HG02870 (cell line): ENCODE results near the gene USF1.

Experiments
- ATAC-seq: cut with Tn5 transposase; IDR thresholded peaks from one replicate; pipeline ENCODE4 v1.9.1; 2021; ENCODE audit warnings: mild to moderate bottlenecking, moderate library complexity; ENCODE audit not compliant: unreplicated experiment

USF1 gene, protein sequence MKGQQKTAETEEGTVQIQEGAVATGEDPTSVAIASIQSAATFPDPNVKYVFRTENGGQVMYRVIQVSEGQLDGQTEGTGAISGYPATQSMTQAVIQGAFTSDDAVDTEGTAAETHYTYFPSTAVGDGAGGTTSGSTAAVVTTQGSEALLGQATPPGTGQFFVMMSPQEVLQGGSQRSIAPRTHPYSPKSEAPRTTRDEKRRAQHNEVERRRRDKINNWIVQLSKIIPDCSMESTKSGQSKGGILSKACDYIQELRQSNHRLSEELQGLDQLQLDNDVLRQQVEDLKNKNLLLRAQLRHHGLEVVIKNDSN

DNA sequence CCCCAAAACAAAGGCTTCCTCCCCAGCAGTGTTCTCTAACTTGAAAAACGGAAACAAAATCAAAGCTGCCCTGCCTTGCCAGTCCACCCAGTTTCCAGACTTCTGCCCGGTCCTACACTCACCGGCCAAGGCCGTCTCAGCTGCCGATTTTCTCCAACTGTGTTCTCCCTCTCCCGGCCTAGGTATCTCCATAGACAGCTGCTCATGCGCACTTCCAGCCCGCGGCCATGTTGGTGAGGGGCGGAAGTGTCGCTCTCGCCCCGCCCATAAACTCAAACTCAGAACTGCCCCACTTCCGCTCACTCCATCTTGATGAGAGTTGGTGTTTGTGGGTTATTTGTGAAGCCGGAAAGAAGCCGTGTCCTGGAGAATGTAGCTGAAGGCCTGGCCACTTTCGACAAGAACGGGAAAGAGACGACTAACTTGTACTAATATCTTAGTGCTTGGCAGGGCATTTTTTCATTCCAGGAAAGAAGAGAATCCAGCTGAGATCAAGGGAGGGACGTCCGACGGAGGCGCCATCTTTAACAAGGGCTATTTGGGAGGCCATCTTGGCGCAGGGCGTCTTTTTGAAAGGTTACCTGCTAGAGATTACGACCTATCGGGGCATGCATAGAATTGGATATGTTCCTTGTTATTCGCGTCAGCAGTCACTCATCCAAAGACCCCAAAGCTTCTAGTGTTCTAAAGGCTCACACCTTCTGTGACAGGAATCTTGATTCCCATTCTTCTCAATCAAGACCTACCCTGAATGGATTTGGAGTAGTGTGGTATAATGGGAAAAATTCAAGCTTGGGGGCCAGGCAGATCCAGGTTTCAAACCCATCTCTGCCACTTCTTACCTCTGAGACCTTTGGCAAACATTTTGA, at the start of gene USF1:
TSS of gene USF1 (minus strand) at position 242 of the 869 bp plus-strand sequence. CDS start 2,702 bp downstream, outside the sequence.
- ATAC-seq: peak; percentile 49

DNA sequence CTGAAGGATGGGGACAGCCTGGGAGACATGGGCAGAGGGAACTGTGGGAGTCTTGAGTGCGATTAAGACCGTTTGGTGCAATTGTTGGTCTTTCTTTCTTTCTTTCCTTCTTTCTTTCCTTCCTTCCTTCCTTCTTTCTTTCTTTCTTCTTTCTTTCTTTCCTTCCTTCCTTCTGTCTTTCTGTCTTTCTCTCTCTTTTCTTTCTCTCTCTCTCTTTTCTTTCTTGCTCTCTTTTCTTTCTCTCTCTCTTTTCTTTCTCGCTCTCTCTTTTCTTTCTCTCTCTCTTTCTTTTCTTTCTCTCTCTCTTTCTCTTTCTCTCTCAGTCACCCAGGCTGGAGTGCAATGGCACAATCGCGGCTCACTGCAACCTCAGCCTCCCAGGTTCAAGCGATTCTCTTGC, 49.5 kb upstream of the USF1 start:
- no peak for ATAC-seq

DNA sequence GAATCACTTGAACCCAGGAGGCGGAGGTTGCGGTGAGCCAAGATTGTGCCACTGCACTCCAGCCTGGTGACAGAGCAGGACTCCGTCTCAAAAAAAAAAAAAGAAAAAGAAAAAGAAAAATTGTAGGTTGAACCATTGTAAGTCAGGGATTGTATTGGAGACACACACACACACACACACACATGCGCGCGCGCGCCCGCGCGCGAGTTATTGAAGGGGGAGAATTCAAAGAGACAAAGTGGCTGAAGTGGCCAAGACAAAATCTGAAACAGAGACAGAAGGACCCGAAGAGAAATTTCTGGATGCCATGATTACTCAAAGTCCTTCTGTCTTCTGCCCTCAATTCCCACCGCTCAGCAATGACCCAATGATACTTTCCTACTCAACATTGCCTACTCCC, 48.7 kb upstream of the USF1 start:
- ATAC-seq: no peak

DNA sequence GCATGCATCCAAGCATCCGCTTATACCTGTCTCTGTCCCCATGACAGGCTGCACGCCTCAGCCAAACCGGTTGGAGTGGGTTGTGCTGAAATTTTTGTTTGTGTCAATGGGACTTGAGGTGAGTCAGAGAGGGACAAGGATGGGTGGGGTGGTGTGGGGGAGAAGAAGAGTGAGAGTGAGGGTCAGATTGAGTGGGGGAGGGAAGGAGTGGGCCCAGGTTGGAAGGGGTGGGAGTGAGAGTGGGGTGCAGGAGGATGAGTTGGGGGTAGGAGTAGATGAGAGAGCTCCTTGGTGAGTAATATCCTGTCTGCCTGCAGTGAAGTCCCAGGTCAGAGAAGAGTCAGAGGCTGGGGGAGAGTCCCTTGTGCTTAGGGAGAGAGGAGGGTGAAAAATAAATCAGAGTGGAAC, 46.8 kb upstream of the USF1 start:
- no peak for ATAC-seq

DNA sequence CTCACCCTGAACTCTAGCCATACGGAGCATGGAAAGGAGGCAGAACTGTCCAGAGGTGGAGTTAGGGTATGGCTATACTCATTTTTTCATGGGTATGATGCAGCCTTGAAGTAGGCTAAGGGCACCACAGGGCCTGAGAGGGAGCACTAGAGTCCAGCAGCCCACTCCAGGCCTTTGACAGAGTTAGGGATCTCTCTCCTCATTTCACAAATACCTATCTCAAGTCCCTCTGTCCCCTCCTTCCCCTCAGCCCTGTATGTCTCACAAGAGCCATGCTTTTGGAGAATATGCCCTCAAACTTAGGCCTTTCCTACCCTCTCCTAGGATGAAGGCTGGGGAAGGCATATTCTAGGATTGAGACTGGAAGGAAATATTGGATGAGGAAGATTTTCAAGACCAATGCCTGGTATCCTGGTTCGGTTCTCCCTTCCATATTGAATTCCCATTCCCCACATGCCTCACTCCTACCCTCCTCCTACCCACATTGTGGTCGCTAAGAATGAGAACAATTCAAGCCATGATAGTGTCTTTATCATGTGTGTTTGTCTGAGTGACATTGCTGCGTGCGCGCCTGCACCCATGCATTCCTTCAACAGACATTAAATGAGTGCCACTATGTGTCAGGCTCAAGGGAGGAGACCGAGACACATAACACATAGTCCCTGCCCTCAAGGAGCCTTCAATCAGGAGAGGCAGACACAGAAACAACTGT, 46.2 kb upstream of the USF1 start:
- ATAC-seq: no peak

DNA sequence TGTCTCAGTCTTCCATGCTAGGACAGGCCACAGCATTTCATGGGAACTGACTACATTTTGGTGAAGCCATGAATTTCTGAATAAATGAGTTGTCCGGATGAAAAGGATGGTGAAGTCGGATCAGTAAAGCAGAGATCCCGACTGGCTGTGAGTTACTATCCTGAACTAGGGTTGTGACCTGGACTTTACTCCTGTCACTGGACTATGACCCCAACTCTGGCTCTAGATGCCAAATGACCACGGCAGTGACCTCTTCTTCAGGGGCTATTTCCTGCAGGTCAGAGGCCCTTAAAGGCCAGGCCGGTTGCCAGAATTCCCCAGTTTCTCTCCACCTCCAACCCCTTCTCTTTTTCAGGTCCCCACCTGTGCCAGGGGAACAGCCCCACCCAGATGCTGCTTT, 45.3 kb upstream of the USF1 start:
- ATAC-seq: no peak

DNA sequence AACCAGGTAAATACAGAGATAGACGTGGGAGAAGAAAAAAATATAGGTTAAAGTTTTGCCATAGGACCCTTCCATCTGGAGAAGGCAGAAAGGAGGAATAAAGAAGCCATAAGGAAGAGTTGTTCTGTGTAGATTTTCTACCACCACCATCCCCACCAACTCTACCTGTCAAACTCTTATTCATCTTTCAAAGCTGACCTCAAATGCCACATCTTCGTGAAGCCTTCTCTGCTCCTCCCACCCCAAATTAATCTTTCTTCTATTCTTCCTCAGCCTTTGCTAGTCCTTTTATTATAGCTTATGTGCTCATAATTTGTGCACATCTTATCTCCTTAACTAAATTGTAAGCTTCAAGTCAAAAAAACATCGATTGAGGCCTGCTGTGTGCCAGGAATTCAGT, 44.8 kb upstream of the USF1 start:
- no peak for ATAC-seq

DNA sequence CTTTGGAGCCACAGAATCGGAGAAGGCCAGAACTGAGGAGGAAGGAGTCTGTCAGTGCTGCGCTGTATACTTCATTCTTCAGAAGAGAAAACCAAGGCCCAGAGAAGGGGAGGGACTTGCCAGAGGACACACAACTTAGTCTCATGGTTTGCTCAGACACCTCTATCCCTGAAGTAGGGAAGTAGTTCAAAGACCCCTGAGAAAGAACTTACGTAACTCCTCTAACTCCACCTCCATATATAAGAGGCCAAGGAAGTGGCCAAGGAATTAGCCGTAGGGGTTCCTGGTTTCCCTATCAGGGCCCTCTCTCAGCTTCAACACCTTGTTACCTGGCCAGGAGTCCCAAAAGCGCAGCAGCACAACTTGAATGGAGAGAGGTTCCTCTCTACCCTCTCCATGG, 44.2 kb upstream of the USF1 start:
- no peak for ATAC-seq

DNA sequence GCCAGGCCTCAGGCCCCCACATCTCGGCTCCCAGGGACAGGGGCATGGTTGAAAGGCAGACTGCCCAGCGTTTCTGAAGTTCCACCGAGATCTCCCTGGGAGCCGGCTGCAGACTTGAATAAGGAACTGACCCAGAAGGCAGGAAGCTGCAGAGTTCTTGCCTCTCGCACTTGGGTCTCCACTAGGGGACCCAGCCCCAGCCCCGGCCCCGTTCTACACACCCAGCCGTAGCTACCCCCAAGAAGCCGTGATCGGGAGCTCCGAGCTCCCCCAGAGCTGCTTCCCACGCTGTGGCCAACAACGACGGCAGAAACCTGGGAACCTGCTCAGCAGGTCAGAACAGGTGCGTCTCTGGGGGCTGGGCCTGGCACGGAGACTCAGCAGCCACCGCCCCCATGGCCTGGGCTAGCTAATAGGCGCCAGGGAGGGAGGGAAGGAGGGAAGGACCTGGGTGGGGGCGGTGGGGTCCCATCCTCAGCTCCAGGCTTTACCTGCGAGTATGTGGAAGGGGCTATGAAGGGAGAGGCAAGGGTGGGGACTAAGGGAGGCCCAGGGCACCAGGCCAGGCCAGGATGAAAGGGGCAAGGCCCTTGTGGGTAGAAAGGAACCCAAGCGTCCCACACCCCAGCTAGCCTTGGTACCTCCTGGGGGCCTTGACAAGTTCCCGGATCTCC, 43.6 kb upstream of the USF1 start, which contains the start of gene NECTIN4:
TSS of gene NECTIN4 (minus strand) at position 308 of the 674 bp plus-strand sequence. CDS start at position 46, 262 bp downstream.
- ATAC-seq: no peak

DNA sequence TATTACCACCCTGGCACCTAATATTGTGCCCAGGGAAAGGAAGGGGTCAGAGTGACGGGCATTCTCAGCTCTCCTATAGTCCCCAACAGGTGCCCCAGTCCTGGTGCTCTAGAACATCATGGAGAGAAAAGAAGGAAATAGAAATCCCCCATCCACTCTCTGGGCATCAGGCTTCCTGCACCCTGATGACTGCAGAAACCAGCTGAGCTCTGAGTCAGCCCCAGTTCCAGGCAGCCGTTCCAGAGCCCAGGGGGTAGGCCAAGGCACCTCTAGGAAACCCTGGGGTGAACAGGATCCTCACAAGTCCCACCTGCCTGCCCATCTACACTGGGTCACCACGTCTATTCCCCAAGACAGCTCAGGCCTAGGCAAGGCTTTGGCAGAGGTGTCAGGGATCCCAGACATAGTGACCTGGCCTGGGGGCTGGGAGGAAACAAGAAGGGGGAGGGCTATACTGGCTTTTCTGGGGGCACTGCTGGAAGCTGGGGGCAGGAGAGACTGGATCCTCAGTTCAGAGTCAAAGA, 42.9 kb upstream of the USF1 start:
- no peak for ATAC-seq

DNA sequence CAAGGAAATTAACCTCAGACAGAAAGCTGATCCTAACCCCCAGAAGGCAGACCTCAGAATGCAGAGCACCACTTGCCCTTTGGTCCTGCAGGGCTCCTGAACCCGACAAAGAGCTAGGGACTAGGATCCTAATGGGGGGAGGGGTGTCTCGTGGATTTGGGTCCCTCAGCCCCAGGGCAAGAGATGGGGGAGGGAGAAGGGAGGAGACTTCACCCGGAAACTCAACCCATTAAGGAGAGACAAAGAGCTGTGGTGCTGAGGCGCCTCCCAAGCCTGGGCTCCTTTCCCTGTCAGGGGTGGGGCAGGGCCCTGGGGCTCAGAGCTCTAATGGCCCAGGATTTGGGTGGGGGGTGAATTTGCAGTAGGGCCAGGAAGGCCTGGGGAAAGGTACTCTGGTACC, 40.7 kb upstream of the USF1 start:
- ATAC-seq: no peak

DNA sequence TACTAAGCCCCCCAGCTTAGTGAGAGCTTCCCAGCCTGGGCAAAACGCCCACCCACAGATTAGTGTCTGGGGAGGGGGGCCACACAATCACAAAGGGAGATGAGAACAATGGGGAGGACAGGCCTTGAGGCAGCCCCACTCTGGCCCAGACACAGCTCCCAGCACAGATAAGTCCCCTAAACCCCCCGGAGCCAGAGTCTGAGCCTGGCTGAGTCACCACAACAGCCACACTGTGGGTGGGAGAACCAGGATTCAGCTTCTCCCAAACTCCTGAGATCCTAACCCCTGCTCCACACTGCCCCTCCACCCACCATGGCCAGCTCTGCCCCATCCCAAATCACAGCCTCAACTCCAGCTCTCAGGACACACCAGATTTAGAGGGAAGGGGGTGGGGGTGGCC, 39.4 kb upstream of the USF1 start:
- ATAC-seq: no peak

DNA sequence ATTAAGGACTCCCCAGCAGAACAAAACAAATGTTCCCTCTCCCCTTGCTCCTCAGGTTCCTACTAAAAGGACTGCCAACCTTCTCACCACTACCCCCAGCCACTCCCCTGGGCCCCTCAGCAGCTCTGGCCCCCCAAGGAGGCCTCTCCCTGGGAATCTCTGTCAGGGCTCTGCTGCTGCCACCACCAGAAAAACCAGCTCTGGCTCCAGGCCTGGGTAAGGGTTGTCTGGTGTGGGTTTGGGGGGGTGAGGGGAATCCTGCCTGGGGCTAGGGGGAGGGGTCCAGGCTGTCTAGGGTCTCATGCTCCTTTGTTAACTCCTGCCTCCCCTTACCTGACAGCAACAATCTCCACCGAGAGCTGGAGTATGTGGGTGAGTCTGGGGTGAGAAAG, 38.8 kb upstream of the USF1 start:
- ATAC-seq: no peak

DNA sequence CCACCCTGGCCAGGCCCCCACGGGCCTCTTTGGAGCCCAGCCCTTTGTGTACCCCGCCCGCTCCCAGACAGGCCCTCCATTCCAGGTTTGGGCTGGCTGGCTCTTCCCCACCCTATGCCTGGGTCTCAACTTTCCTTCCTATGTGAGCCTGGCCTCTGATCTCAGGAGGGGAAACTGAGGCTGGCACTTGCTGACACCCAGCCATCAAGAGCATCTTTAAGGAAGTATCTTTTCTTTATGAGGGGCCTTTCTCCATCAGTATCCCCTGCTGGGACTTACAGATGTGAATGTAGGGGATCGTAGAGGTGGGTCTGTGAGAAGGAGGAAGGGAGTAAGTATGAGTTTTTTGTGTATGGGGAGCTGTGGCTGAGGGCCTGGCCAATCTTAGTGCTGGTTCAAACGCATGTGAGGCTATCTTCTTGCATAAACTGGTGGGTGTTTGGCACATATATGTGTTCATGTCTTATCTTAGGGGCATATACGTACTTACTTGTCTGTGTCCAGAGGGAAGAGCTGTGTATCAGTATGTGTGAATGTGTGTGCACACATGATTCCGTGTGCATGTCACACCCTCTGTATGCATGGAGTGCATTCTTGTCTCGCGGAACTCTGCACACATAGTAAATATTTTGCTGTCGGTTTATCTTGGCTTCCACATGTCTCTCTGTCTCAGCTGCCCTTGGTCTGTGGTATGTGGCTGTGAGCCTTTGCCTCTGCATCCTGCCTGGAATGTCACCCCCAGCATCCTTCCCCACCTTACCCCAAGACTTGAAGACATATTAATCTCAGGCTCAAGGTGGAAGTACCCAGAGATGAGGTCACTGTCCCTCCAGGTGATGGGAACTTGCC, 38.2 kb upstream of the USF1 start:
- no peak for ATAC-seq

DNA sequence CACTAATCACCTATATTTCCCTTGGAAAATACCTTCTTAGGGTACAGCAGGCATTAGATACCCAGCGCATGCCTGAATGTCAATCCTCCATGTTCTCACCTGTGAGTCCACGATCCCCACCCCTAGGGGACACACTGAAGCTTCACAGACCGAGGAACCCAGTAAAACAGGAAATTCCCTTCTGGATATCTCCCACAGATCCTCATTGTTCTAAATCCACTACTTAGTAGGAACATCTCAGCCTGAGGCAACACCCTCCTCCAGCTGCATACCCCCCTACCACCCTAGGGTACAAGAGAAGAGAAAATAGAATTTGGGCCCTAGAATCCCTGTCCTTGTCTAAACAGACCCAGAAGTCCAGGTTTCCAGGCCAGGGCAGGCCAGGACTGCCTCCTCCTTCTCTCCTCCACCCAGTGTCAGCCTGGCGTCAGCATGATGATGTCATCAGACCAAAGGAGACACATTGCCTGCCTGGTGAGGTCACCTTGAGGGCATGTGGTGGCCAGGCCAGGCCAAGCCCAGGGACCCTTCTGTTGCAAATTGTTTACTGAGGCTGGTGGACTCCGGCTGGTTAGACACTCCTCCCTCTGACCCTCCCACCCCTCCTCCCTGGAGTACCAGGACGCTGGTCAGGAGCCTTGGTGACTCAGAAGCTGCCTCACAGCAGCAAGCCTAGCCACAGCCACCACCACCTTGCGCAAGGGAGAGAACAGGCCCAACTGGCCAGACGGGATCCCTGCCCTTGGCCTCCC, 37.4 kb upstream of the USF1 start:
- ATAC-seq: no peak

DNA sequence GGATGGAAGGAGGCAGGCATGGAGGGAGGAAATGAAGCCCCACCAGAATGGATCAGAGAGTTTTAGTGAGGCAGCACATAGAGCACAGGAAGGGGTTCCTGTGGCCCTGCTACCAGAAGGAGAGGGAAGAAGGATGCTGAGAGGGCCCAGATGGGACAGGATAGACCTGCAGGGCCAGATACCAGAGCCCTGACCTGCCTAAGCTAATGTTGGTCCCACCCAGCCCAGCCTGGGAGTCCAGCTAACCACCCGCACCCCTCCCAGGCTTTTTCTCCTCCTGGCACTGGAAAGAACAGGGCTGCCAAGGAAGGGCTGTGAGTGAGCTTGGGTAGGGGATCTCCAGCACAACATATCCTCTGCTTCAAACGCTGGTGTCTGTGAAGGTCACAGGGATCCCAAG, 36.7 kb upstream of the USF1 start:
- no peak for ATAC-seq

DNA sequence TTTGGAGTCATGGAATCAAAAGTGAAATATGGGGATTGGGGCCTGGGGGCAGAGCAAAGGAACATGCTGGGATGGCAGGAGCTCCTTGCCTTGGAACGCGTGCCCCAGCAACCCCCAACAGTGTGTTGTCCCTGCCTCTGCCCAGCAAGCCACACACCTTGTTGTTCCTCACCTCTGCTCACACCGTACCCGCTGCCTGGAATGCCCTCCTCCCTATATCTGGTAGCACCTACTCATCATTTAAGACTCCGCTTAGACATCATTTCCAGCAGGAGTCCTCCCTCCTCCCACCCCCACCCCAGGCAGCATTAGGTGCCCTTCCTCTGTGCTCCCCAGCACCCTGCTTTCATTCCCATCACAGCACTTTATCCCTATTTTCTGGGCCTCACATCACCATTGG, 35.7 kb upstream of the USF1 start:
- ATAC-seq: no peak

DNA sequence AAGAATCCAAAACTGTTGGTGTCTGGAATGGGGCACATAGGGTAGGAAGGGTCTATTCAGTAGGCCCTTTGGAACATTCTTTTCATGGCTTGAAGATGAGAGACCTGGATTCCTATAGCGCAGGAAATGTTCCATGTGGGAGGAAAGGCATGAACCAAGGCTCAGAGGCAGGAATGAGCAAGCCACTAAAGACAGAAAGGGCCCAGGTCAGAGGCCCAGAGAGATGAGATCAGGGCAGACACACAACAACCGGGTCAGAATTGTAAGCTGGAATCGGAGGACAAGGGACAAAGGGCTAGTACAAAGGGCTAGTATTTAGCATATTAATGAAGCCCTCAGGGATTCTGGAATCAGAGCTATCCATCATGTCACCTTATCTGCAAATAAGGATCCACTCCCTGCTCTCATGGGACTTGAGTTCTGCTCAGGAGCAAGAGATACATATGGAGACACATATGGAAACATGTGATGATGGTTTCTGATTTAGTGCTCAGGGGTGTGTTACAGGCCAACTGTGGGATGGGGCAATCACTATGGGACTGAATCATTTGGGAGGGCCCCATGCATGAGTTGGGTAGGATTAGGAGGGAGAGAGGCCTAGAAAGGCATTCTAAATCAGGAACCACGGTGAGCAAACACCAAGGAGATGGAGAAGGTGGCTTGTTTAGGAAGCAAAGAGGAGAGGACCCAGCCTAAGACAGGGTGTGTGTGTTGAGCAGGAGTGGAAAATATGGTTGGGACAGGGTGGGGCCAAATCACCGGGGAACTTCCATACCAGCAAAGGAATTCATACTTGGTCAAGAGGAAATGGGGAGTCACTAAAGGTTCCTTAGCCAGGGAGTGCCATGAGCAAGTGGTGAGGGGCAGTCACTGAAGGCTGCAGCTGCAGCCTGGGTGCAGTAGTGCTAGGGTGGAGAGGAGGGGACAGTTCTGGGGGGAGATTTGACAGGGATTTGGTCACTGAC, 34.9 kb upstream of the USF1 start:
- no peak for ATAC-seq
